GM12865 (cell line): ENCODE measurements around the gene COG6.

ENCODE experiments used
- DNase-seq: peaks from one replicate; pipeline ENCODE4 v3.0.0; 2010; ENCODE audit warnings: low read depth
- H3K4me3 ChIP-seq: 2 replicates; pipeline ENCODE4 v1.5.1; 2011; ENCODE audit warnings: mild to moderate bottlenecking, low read depth, low read length, control low read depth
- TF ChIP-seq, protein P1 (sequence below): IDR thresholded peaks from 2 replicates; pipeline ENCODE4 v1.5.1; 2011; ENCODE audit warnings: low read length, control low read depth, low read depth, inconsistent platforms; ENCODE audit not compliant: insufficient read depth; ENCODE audit errors: missing control alignments

The COG6 gene

DNA sequence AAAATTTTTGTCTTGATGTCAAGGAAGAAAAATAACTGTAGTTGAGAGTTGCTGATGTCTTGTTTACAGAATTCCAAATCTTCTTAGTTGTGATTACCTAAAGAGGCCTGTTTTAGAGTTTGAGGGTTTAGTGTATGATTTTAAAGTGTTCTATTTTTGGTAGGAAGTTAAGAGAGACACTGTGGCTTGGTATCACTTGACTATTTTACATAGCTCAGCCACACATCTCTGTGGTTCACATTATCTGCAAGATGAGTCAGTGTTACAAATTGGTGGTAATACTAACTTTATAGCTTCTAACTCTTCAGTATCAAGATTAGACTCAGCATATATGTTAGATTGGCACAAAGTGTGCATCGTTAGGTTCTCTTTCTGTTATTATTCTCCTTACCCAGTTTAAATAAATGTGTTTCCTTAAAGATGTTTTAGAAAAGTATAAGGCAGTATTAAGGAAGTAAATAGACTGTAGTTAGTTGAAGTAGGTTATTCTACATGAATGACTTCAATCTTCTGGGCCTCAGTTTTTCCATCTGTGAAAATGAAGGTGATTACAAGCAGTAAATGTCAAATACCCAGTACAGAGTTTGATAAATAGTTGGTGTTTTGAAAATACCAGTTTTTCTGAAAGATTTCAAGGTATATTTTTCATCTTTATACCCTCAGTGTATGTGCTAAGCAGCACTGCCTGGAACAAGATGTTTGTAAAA, 33.4 kb downstream of the COG6 start:
- DNase-seq: peak; percentile 29
- no peak overlapping the region for H3K4me3 ChIP-seq
- TF ChIP-seq, protein P1, sequence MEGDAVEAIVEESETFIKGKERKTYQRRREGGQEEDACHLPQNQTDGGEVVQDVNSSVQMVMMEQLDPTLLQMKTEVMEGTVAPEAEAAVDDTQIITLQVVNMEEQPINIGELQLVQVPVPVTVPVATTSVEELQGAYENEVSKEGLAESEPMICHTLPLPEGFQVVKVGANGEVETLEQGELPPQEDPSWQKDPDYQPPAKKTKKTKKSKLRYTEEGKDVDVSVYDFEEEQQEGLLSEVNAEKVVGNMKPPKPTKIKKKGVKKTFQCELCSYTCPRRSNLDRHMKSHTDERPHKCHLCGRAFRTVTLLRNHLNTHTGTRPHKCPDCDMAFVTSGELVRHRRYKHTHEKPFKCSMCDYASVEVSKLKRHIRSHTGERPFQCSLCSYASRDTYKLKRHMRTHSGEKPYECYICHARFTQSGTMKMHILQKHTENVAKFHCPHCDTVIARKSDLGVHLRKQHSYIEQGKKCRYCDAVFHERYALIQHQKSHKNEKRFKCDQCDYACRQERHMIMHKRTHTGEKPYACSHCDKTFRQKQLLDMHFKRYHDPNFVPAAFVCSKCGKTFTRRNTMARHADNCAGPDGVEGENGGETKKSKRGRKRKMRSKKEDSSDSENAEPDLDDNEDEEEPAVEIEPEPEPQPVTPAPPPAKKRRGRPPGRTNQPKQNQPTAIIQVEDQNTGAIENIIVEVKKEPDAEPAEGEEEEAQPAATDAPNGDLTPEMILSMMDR: no peak

DNA sequence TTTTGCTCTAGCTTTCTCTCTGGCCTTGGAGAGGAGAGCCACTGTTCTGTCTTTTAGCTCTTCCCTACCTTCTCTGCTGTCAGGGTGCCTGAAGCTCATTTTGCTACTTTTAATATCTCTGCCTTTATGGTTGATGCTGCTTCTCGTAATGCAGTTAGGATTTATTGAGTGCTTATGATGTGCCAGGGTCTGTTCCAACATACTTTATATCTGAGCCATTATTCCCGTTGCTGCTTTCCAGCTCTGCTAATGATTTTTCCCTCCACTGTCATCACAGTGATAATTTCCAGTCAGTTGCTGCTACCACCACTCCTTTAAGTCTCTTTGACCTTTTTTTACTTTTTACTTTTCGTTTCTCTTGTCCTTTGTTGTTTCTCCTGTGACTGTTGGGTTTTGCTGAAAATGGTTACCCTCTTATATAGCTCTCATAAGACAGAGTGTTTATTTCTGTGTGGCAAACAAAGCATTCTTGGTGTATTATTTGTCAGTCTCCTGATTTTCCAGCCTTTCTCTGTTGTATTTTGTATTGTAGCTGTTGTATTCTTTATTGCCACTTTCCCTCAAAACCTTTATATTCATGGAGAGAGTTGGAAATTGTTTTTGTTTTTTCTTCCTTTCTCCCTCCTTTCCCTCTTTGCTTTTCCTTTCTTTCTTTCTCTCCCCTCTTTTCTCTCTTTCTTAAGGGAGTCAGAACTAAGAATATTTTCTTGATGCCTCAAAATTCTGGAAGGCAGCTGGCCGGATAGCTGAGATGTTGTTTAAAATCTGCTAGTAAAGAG, 37.4 kb downstream of the COG6 start:
- TF ChIP-seq, protein P1: no peak
- H3K4me3 ChIP-seq: no peak overlapping the region
- no peak for DNase-seq

DNA sequence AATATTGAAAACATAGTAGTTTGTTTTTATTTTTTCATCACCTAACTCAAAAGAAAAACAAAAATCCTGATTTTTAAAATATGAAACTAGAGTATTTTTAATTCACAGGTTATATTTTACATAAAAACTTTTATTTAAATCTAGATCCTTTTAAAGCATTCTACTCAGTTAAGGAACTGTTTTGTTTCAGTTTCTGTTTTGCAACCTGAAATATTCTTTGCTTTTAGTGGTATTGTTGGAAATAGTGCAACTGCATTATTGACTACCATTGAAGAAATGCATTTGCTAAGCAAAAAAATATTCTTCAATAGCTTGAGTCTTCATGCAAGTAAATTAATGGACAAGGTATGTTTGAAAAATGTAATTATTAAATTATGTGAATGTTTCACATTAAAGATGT, 43.8 kb downstream of the COG6 start:
- no peak overlapping the region for H3K4me3 ChIP-seq
- DNase-seq: no peak
- TF ChIP-seq, protein P1: no peak

DNA sequence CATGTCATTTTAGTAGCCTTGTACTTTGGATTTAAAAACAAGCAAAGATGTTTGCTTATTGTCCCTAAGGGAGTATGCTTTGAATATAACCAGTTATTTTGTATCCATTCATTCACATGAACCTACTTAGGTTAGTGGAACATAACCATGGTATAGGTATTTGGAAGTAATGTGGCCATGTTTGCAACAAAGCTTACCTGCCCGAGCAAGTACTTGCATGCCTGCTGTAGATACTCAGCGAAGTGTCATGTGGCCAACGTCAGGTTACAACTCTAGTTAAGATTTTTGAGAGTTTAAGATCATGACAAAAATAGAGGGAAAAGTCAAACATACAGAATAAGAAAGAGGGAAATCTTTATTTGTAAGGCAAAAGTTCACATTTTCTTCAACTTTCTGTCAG, 57.2 kb downstream of the COG6 start:
- DNase-seq: no peak
- TF ChIP-seq, protein P1: no peak
- H3K4me3 ChIP-seq: no peak overlapping the region

DNA sequence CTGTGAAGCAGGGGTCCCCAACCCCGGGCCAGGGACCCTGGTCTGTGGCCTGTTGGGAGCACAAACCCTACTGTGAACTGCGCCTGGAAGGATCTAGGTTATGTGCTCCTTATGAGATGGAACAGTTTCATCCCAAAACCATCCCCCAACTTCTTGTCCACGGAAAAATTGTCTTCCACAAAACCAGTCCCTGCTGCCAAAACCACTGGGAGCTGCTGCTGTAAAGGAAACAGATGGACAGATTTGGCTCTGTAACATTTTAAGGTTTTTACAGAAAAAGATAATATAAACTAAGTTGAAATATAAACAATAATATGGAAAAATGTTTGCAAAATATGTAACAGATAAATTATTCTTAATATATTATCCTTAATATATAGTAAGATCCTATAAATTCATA, 73.7 kb downstream of the COG6 start:
- TF ChIP-seq, protein P1: no peak
- no peak for DNase-seq
- no peak overlapping the region for H3K4me3 ChIP-seq

DNA sequence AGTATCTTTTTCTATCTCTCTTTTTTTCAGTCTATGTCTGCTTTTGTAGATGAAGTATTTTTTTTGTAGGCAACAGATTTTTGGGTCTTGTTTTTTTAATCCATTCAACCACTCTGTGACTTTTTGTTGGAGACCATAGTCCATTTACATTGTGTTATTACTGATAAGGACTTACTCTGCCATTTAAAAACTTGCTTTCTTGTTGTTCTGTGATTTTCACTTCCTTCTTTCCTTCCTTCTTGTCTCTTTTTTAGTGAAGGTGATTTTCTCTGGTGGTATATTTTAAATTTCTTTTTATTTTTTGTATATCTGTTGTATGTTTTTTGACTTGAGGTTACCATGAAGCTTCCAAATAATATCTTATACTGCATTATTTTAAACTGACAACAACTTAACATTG, 79.5 kb downstream of the COG6 start:
- peak; percentile 1 for DNase-seq
- TF ChIP-seq, protein P1: no peak
- no peak overlapping the region for H3K4me3 ChIP-seq
